Pons (tissue), 1 donor: ENCODE measurements around the gene ATG10.
"Not testable (repeated sequence)": the region's sequence is repeated elsewhere in the genome, so short reads cannot be mapped to it uniquely, and the experiment has no call there.

ENCODE experiments used
- DNase-seq: peaks from one replicate; pipeline ENCODE4 v3.0.0-alpha.2; 2016; ENCODE audit warnings: low spot score

Gene ATG10

GRCh38 chr5:82222597-82223574 is 251.1 kb downstream of the ATG10 start:
- no peak for DNase-seq

GRCh38 chr5:82225525-82226172 is 253.8 kb downstream of the ATG10 start:
- peak; percentile 80 for DNase-seq

GRCh38 chr5:82234885-82235284 is 263.1 kb downstream of the ATG10 start:
- DNase-seq: no peak

- no peak for DNase-seq
Measured at GRCh38 chr5:82244151-82244550, 272.3 kb downstream of the ATG10 start.

GRCh38 chr5:82244854-82245635 is 273.2 kb downstream of the ATG10 start:
- DNase-seq: peak; percentile 54

GRCh38 chr5:82246960-82247574 is 275.2 kb downstream of the ATG10 start:
- DNase-seq: no peak

GRCh38 chr5:82252744-82253143 is 280.9 kb downstream of the ATG10 start:
- DNase-seq: no peak

GRCh38 chr5:82255844-82256243 is 284.0 kb downstream of the ATG10 start:
- DNase-seq: no peak

GRCh38 chr5:82257247-82257646 is 285.4 kb downstream of the ATG10 start:
- no peak for DNase-seq

- DNase-seq: no peak
Measured at GRCh38 chr5:82257729-82258128, 285.9 kb downstream of the ATG10 start.

- DNase-seq: peak; percentile 53
Measured at GRCh38 chr5:82259172-82259800, 287.5 kb downstream of the ATG10 start.

- no peak for DNase-seq
Measured at GRCh38 chr5:82265047-82265446, 293.2 kb downstream of the ATG10 start.

- not testable (repeated sequence) for DNase-seq
Measured at GRCh38 chr5:82267297-82267933, 295.6 kb downstream of the ATG10 start.

- DNase-seq: not testable (repeated sequence)
Measured at GRCh38 chr5:82269363-82269762, 297.5 kb downstream of the ATG10 start.

- not testable (repeated sequence) for DNase-seq
Measured at GRCh38 chr5:82272571-82273356, 300.9 kb downstream of the ATG10 start.

- not testable (repeated sequence) for DNase-seq
Measured at GRCh38 chr5:82273426-82273825, 301.6 kb downstream of the ATG10 start.

GRCh38 chr5:82274343-82275211 is 302.8 kb downstream of the ATG10 start:
- DNase-seq: no peak

GRCh38 chr5:82275216-82275664 is 303.4 kb downstream of the ATG10 start:
- no peak for DNase-seq
